HG02642 (cell line): ENCODE data around the gene KLHL17.
"Not testable (repeated sequence)": the region's sequence is repeated elsewhere in the genome, so short reads cannot be mapped to it uniquely, and the experiment has no call there.

Source experiments
- ATAC-seq: cut with Tn5 transposase; IDR thresholded peaks from one replicate; pipeline ENCODE4 v1.9.1; 2021; ENCODE audit warnings: mild to moderate bottlenecking; ENCODE audit not compliant: unreplicated experiment, poor library complexity

The KLHL17 gene

DNA sequence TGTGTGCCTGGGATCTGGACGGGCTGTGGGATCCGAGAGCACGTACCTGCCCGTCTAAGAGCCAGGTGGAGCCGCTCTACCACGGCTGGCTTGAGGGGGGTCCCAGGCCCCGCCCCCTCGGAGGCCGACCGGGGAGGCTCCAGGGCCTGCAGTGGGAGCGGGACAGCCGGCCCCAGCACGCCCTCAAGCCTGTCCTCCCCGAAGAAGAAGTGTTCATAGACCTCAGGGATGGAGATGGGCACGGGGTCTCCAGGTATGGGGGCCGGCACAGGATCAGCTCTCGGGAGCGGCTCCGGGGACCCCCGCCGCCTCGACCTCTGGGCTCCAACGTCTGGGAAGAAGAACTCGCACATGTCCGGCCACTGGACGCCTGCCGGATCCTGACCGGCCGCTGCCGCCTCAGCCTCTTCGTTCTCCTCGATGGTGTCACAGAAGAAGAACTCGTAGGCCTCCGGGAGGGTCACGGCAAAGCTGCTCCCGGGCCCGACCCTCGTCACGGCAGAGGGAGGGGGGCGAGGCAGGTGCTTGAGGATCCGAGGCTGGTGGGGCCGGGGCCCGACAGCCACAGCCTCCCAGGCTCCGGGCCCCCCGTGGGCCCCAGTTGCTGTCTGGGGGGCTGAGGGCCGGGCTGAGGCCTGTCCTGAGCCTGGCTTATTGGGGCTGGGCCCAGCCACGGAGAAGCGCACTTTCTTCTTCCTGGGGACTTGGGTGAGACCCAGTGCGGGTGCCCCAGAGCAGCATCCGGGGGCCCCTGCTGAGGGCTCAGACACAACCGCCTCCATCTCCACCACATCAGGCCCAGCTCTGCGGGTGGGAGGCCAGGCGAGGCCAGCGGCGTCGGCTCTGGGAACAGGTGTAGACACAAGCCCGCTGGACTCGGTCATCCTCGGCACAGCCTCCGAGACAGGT, 18.7 kb downstream of the KLHL17 start:
- ATAC-seq, result no peak

DNA sequence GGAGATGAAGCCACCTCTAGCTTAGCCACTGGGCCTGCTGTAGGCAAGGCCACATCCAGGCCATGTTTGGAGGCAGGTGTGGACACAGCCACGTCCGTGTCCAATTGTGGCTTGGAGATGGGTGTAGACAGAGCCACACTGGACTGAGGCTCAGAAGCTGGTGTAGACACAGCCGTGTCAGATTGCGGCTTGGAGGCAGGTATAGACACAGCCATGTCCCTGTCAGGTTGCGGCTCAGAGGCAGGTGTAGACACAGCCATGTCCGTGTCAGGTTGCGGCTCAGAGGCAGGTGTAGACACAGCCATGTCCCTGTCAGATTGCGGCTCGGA, 19.3 kb downstream of the KLHL17 start:
- ATAC-seq, result no peak

- ATAC-seq, result no peak
Measured at GRCh38 chr1:980137-980571, 19.8 kb downstream of the KLHL17 start.

GRCh38 chr1:980602-981395, 20.4 kb downstream of the KLHL17 start:
- ATAC-seq, result no peak

GRCh38 chr1:981491-981954, 21.1 kb downstream of the KLHL17 start:
- no peak for ATAC-seq

DNA sequence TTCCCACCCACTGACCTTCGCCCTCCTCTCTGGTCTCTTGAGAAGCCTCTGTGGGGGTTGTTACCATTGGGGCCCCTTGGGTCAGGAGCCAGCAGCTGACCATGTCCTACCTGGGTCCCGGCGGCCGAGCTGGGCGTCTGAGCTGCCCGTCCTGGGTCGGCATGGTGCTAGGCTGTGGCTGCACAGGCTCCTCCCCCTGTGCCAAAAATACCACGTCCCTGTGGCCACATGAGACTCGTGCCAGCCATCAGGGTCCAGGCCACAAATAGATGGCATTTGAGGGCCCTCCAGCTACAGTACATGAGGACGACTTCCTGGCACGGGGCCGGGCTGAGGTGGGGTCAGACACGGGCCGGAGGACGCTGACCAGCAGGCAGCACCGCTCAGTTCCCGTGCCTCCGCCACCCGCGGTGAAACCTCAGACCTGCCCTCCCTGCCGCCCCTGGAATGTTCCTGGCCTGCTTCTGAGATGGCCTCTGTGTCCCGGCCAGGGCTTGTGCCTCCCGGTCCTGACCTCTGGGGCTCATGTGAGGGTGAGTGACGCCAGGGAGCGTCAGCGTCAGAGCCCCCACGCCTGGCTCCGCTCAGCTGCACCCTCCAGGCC, 21.7 kb downstream of the KLHL17 start, which contains the start of gene PERM1:
Gene PERM1 (minus strand): TSS at position 139 of the 604 bp plus-strand sequence. CDS start 1,064 bp downstream, outside the sequence.
- ATAC-seq, result no peak

- ATAC-seq, result no peak
Measured at GRCh38 chr1:982765-983436, 22.5 kb downstream of the KLHL17 start.

GRCh38 chr1:983798-984475, 23.6 kb downstream of the KLHL17 start:
- ATAC-seq, result peak; percentile 46

DNA sequence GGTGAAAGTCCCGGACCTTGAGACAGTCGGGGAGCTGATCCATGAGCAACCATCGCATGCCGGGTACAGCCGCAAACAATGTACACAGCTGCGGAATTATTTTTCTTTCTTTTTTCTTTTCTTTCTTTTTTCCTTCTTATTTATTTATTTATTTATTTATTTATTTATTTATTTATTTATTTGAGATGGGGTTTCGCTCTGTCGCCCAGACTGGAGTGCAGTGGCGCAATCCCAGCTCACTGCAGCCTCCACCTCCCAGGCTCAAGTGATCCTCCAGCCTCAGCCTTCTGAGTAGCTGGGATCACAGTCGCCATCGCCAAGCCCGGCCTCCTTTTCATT, 24.1 kb downstream of the KLHL17 start:
- no peak for ATAC-seq

DNA sequence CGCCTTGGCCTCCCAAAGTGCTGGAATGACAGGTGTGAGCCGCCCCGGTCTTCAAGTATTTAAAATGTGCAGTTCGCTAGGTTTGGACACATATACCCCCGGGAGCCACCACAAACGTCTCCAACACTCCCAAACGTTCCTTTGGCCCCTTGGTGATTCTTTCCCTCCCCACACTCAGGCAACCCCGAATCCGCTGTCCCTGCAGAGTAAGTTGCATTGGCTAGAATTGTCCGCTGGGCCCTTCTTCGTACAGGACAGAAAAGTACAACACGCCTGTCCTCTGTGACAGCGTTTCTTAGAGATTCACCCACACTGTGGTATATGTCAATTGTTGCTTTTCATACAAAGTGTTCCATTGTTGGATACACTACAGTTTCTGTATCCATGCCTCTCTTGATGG, 24.7 kb downstream of the KLHL17 start:
- no peak for ATAC-seq

DNA sequence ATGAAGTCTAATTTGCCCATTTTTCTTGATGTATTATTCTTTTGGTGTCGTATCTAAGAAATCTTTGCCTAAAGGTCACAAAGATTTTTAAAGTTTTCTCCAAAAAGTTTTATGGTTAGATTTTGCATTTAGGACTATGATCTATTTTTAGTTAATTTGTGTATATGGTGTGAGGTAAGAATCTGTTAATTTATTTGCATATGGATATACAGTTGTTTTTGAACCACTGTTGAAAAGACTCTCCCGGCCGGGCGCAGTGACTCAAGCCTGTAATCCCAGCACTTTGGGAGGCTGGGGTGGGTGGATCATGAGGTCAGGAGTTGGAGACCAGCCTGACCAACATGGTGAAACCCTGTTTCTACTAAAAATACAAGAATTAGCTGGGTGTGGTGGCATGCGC, 27.7 kb downstream of the KLHL17 start:
- ATAC-seq, result not testable (repeated sequence)

- not testable (repeated sequence) for ATAC-seq
Measured at GRCh38 chr1:991275-991674, 30.9 kb downstream of the KLHL17 start.

DNA sequence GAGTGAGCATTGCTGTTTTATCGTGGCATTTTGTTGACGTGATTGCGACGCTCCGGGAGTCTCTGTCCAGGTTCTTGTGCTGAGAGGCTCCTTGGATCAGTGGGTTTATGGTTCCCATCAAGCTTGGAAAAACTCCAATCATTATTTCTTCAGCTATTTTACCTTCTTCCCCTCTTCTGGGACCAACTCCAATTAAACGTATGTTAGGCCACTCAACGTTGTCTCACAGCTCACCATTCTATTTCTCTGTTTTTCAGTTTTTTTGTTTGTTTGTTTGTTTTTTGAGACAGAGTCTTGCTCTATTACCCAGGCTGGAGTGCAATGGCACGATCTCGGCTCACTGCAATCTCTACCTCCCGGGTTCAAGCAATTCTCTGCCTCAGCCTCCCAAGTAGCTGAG, 31.5 kb downstream of the KLHL17 start:
- no peak for ATAC-seq

DNA sequence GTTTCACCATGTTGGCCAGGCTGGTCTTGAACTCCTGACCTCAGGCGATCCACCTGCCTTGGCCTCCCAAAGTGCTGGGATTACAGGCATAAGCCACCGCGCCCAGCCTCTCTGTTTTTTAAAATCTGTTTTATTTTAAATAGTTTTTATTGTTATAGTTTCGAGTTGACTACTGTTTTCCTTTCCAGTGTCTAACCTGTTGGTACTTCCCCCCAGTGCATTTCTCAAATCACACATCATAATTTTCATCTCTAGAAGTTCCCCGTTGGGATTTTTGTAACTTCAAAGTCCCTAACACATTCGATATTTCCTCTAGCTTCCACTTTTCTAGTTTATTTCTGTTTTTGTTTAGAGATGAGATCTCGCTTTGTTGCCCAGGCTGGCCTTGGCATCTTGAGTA, 32.0 kb downstream of the KLHL17 start:
- no peak for ATAC-seq

DNA sequence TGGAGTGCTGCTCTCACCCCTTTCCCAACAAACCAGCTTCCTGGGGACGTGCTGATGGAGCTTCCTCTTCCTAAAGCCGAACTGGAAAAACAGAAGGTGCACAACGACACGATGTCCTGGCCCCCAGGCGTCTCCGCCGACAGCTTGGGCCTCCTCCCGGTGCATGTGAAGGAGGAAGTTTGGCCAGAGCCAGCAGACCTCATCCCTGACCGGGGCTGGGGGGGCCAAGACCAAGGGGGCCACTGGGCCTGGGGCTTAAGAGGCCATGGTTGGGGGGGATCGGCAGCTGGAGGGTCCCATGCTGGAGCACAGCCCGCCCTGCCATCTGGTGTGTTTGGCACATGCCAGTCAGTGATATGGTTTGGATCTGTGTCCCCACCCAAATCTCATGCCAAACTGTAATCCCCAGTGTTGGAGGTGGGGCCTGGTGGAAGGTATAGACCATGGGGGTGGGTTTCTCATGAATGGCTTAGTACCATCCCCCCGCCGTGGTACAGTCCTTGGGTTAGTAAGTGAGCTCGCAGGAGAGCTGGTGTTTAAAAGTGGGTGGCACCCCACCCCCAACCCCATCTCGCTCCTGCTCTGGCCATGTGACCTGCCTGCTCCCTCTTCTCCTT, 33.1 kb downstream of the KLHL17 start:
- no peak for ATAC-seq

DNA sequence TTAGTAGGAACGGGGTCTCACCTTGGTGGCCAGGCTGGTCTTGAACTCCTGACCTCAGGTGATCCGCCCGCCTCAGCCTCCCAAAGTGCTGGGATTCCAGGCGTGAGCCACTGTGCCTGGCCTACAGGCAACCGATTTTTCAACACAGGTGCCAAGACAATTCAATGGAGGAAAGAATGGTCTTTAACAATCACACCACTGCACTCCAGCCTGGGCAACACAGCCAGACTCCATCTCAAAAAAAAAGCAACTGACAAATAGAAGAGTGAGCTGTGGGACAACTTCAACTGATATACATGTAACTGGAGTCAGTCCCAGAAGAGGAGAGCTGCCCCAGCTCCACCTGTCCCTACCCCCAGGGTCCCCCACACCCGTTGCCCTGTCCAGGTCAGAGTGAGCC, 34.2 kb downstream of the KLHL17 start:
- not testable (repeated sequence) for ATAC-seq

DNA sequence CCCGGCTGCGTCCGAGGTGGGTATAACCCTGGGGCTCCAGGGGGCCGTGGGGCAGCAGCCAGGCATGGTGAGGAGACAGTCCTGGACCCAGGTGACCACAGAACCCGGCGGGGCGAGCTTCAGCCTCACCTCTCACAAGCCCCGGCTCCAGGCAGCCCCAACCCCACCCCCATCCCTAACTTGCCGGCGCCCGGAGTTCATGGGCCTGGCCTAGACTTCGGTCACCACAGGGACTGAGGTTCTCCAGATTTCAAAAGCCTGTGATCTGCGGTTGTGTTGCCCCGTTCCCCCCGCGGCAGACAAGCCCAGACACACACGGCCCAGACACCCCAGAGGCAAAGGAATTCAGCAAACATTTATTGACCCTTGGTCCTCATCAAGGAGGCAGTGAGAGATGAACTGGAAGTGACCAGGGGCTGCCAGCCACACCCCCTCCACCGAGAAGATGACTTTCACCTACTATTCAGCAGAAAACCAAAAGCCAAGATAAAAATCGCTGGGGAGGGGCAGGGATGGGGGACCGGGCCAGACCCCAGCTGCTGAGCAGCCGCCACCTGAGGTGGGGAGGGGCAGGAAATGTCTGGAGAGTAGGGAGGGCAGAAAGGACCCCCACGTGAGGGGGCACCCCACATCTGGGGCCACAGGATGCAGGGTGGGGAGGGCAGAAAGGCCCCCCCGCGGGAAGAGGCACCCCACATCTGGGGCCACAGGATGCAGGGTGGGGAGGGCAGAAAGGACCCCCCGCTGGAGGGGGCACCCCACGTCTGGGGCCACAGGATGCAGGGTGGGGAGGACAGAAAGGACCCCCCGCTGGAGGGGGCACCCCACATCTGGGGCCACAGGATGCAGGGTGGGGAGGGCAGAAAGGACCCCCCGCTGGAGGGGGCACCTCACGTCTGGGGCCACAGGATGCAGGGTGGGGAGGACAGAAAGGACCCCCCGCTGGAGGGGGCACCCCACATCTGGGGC, 35.6 kb downstream of the KLHL17 start:
- no peak for ATAC-seq
